SU-DHL-6 (cell line): Measurements from ENCODE around the gene KDM2A.

Experiments
- EZH2phosphoT487 ChIP-seq: fragments of 200-600 bp; sonication (generic), shearing (Covaris generic); conservative IDR thresholded peaks from 2 replicates; pipeline ENCODE4 v1.6.1; 2018; ENCODE audit warnings: mild to moderate bottlenecking, antibody characterized with exemption, low read length, moderate library complexity, mixed read lengths
- TF ChIP-seq, protein P1 (sequence below): fragments of 200-600 bp; sonication (generic); IDR thresholded peaks from one replicate; pipeline ENCODE4 v1.5.1; 2017; ENCODE audit warnings: antibody characterized with exemption, mild to moderate bottlenecking, low read length, moderate library complexity; ENCODE audit not compliant: insufficient read depth, poor library complexity, severe bottlenecking

DNA sequence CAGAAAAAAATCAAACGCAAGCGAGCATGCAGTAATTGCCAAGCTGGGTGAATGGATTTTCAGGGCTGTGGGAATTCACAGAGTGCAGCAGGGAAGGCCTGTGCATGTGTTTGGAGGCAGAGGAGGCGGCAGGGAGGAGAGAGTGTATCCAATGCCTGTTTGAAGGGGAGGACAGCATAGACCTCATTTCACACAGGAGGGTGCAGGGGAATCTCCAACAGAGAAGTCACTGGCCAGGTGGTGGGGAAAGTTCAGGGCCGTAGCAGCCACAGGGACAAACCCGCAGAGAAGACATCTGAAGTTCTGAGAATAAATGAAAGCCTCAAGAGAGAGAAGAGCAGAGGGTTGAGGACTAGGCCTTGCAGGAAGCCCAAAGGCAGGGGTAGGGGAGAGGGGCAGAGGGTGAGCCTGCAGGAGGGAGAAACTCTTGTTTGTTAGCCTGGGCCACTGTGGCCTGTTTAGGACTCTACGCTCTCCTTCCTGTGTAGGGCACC lies 19.2 kb upstream of the KDM2A start:
- TF ChIP-seq, protein P1, sequence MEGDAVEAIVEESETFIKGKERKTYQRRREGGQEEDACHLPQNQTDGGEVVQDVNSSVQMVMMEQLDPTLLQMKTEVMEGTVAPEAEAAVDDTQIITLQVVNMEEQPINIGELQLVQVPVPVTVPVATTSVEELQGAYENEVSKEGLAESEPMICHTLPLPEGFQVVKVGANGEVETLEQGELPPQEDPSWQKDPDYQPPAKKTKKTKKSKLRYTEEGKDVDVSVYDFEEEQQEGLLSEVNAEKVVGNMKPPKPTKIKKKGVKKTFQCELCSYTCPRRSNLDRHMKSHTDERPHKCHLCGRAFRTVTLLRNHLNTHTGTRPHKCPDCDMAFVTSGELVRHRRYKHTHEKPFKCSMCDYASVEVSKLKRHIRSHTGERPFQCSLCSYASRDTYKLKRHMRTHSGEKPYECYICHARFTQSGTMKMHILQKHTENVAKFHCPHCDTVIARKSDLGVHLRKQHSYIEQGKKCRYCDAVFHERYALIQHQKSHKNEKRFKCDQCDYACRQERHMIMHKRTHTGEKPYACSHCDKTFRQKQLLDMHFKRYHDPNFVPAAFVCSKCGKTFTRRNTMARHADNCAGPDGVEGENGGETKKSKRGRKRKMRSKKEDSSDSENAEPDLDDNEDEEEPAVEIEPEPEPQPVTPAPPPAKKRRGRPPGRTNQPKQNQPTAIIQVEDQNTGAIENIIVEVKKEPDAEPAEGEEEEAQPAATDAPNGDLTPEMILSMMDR: no peak
- TF ChIP-seq EZH2phosphoT487: no peak
